ENCODE measurements around the gene PRKD1.

The PRKD1 gene

DNA sequence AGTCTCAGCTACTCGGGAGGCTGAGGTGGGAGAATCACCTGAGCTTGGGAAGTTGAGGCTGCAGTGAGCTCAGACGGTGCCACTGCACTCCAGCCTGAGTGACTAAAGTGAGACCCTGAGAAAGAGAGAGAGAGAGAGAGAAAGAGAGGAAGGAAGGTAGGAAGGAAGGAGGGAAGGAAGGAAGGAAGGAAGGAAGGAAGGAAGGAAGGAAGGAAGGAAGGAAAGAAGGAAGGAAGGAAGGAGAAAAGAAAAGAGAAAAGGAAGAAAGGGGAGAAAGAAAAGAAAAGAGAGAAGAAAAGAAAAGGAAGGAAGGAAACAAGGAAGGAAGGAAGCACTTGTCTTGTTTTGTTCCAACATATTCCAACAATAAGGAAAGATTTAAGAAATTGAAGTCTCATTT lies 7.8 kb downstream of the PRKD1 start:
- H3K79me2 ChIP-seq (ENCODE audit: insufficient read depth, low read length): no peaks in the 10 kb centered on the region
- H3K9me3 ChIP-seq (ENCODE audit: insufficient read depth, low read length, severe bottlenecking): no peaks in the 10 kb centered on the region

DNA sequence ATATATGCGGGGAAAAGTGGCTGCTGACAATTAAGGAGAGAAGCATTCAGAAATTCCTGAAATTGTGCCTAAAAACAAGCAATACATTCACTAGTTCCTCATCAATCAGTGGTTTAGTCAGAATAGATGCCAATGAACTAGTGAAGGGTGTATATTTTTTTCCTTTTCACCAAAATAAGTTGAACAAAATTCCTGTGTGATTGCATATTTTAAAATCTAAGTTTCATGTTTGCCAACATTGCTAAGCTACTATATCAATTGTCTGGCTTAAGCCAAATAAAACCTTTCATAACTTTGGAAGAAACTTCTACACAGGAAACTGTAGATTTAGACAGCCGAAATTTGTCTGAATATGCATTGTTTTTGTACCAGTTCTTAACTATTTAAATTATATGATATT lies 8.7 kb downstream of the PRKD1 start:
- H3K36me3 ChIP-seq (ENCODE audit: insufficient read depth, low read length): no peaks in the 10 kb centered on the region
- no peak for DNase-seq
- H3K9me3 ChIP-seq (ENCODE audit: insufficient read depth, low read length, severe bottlenecking): no peaks in the 10 kb centered on the region
- no peaks in the 10 kb centered on the region for H4K20me1 ChIP-seq (ENCODE audit: insufficient read depth, low read length)
- H3K4me3 ChIP-seq (ENCODE audit: low read depth in 1 of 2, low read length in 2 of 2): no peak overlapping the region
- no peak overlapping the region for H3K9ac ChIP-seq (ENCODE audit: low read depth, low read length)
- H2AFZ ChIP-seq (ENCODE audit: low read depth, low read length): no peak overlapping the region
- no peaks in the 10 kb centered on the region for H3K4me1 ChIP-seq (ENCODE audit: insufficient read depth, low read length)
- ATAC-seq (ENCODE audit: insufficient read depth, low read depth): no peak
- no peaks in the 10 kb centered on the region for H3K27me3 ChIP-seq (ENCODE audit: insufficient read depth, low read length, poor library complexity)
- H3K4me2 ChIP-seq (ENCODE audit: insufficient read depth, low read length): no peak overlapping the region
- no peaks in the 10 kb centered on the region for H3K79me2 ChIP-seq (ENCODE audit: insufficient read depth, low read length)
- TF ChIP-seq EZH2 (IDR thresholded peaks at IDR 0.05; ENCODE audit: borderline replicate concordance, low read depth, low read length, severe bottlenecking): no peak
- no peak for TF ChIP-seq CTCF (IDR thresholded peaks at IDR 0.05; ENCODE audit: borderline replicate concordance, extremely low read depth, low read length, poor library complexity, severe bottlenecking)
- no peak overlapping the region for H3K27ac ChIP-seq (ENCODE audit: low read length)

More for the DNA sequence above, 7.8 kb downstream of the PRKD1 start:
- H3K36me3 ChIP-seq (ENCODE audit: insufficient read depth, low read length): no peaks in the 10 kb centered on the region
- DNase-seq: no peak
- no peak for TF ChIP-seq EZH2 (IDR thresholded peaks at IDR 0.05; ENCODE audit: borderline replicate concordance, low read depth, low read length, severe bottlenecking)
- TF ChIP-seq CTCF (IDR thresholded peaks at IDR 0.05; ENCODE audit: borderline replicate concordance, extremely low read depth, low read length, poor library complexity, severe bottlenecking): no peak
- H3K27ac ChIP-seq (ENCODE audit: low read length): no peak overlapping the region
- no peak overlapping the region for H3K9ac ChIP-seq (ENCODE audit: low read depth, low read length)
- no peaks in the 10 kb centered on the region for H3K4me1 ChIP-seq (ENCODE audit: insufficient read depth, low read length)
- no peak overlapping the region for H2AFZ ChIP-seq (ENCODE audit: low read depth, low read length)
- H3K4me2 ChIP-seq (ENCODE audit: insufficient read depth, low read length): no peak overlapping the region
- H3K27me3 ChIP-seq (ENCODE audit: insufficient read depth, low read length, poor library complexity): no peaks in the 10 kb centered on the region
- H4K20me1 ChIP-seq (ENCODE audit: insufficient read depth, low read length): no peaks in the 10 kb centered on the region
- no peak overlapping the region for H3K4me3 ChIP-seq (ENCODE audit: low read depth in 1 of 2, low read length in 2 of 2)
- ATAC-seq (ENCODE audit: insufficient read depth, low read depth): no peak

DNA sequence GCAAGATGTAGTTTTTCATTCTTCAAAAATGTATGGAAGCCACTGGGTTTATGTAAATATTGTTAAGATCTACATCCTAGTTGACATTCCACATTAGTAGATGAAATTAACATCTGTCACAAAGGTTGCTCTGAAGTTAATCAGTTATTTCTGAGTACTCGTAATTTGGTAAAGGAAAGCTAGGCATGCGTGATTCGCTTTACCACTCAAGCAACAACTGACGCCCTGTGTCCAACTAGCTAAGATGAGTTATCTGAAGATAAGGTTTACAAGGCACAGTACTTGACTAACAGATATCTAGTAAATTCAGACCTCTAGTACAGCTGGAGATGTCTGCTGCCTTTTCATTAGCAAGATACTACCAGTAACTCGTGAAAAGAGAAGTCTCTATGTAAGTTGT lies 14.1 kb downstream of the PRKD1 start:
- Histone ChIP-seq H2AFZ (ENCODE audit: low read depth, low read length) (no peak overlapping the region), H3K36me3 (ENCODE audit: insufficient read depth, low read length) (no peaks in the 10 kb centered on the region), H4K20me1 (ENCODE audit: insufficient read depth, low read length) (no peaks in the 10 kb centered on the region), H3K27me3 (ENCODE audit: insufficient read depth, low read length, poor library complexity) (no peaks in the 10 kb centered on the region), H3K9ac (ENCODE audit: low read depth, low read length) (no peak overlapping the region), H3K79me2 (ENCODE audit: insufficient read depth, low read length) (no peaks in the 10 kb centered on the region), H3K9me3 (ENCODE audit: insufficient read depth, low read length, severe bottlenecking) (no peaks in the 10 kb centered on the region), H3K4me1 (ENCODE audit: insufficient read depth, low read length) (no peaks in the 10 kb centered on the region), H3K4me3 (ENCODE audit: low read depth in 1 of 2, low read length in 2 of 2) (no peak overlapping the region), H3K4me2 (ENCODE audit: insufficient read depth, low read length) (no peak overlapping the region), H3K27ac (ENCODE audit: low read length) (no peak overlapping the region)
- TF ChIP-seq EZH2 (IDR thresholded peaks at IDR 0.05; ENCODE audit: borderline replicate concordance, low read depth, low read length, severe bottlenecking) (no peak), CTCF (IDR thresholded peaks at IDR 0.05; ENCODE audit: borderline replicate concordance, extremely low read depth, low read length, poor library complexity, severe bottlenecking) (no peak)
- DNase-seq (no peak), ATAC-seq (ENCODE audit: insufficient read depth, low read depth) (no peak)

DNA sequence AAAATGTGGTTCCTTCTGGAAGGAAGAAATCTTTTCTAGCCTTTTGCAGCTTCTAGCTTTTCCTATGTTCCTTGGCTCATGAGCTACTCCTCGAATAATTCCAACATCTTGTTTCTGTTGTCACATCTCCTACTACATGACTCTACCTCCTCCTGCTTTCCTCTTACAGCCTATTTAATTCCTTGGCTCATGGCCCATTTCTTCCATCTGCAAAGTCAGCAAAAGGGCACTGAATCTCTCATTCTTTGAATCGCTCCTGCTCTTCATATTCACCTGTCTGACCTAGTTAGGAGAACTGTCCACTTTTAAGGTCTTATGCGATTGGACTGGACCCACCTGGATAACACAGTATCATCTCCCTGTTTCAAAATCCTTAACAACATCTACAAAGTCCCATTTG lies 15.8 kb downstream of the PRKD1 start:
- Histone ChIP-seq H3K27ac (ENCODE audit: low read length) (no peak overlapping the region), H3K79me2 (ENCODE audit: insufficient read depth, low read length) (no peaks in the 10 kb centered on the region)

More for the DNA sequence above, 15.8 kb downstream of the PRKD1 start:
- Histone ChIP-seq H3K4me3 (ENCODE audit: low read depth in 1 of 2, low read length in 2 of 2) (no peak overlapping the region), H3K36me3 (ENCODE audit: insufficient read depth, low read length) (no peaks in the 10 kb centered on the region), H4K20me1 (ENCODE audit: insufficient read depth, low read length) (no peaks in the 10 kb centered on the region), H3K4me2 (ENCODE audit: insufficient read depth, low read length) (no peak overlapping the region), H3K4me1 (ENCODE audit: insufficient read depth, low read length) (no peaks in the 10 kb centered on the region), H3K9ac (ENCODE audit: low read depth, low read length) (no peak overlapping the region), H3K9me3 (ENCODE audit: insufficient read depth, low read length, severe bottlenecking) (no peaks in the 10 kb centered on the region), H2AFZ (ENCODE audit: low read depth, low read length) (no peak overlapping the region), H3K27me3 (ENCODE audit: insufficient read depth, low read length, poor library complexity) (no peaks in the 10 kb centered on the region)
- ATAC-seq (ENCODE audit: insufficient read depth, low read depth): no peak
- TF ChIP-seq CTCF (IDR thresholded peaks at IDR 0.05; ENCODE audit: borderline replicate concordance, extremely low read depth, low read length, poor library complexity, severe bottlenecking) (no peak), EZH2 (IDR thresholded peaks at IDR 0.05; ENCODE audit: borderline replicate concordance, low read depth, low read length, severe bottlenecking) (no peak)
- no peak for DNase-seq

All from DND-41 (cell line).